Medulla oblongata (tissue), 1 donor: ENCODE results near the gene PKN2.
A peak's percentile ranks its signal among the peaks of the same experiment; 100 is the strongest.
"Not testable (repeated sequence)": the region's sequence is repeated elsewhere in the genome, so short reads cannot be mapped to it uniquely, and the experiment has no call there.

Source experiments
- DNase-seq: peaks from one replicate; pipeline ENCODE4 v3.0.0-alpha.2; 2015; ENCODE audit errors: extremely low spot score

Gene PKN2

GRCh38 chr1:88791192-88791591 is 107.1 kb downstream of the PKN2 start:
- no peak for DNase-seq

- DNase-seq: peak; percentile 48
Measured at GRCh38 chr1:88799491-88799890, 115.4 kb downstream of the PKN2 start.

- peak; percentile 43 for DNase-seq
Measured at GRCh38 chr1:88800382-88801051, 116.4 kb downstream of the PKN2 start.

DNA sequence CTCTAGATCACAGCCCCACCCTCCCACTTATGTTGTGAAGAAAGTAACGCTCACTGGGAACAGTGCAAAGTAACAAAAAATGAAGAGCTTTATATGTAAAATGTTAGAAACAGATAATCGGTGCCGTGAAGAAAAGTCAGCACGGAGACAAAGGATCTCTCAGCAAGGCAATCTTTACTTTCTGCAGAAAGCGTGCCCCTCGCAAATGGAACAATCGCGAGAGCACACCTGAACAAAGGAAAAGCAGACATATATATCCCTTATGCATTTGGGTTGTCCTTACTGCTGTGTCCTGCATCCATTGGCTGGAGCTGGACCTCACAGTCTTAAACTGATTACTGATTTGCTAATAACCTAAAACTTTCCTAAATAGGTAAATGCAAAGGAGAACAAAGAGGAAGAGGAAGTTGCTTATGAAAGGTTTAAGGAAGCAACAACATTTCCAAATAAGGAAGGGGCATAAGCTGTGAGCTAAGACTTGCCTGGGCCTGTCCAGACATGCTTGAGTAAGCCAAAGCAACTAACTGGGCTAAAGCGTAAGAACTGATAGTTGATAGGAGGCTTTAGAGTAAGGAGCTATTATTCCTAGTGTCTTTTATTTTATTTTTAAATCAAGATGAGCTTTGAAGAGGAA is 117.6 kb downstream of the PKN2 start:
- DNase-seq: no peak

GRCh38 chr1:88802404-88802803 is 118.3 kb downstream of the PKN2 start:
- no peak for DNase-seq

- no peak for DNase-seq
Measured at GRCh38 chr1:88802950-88803349, 118.9 kb downstream of the PKN2 start.

DNA sequence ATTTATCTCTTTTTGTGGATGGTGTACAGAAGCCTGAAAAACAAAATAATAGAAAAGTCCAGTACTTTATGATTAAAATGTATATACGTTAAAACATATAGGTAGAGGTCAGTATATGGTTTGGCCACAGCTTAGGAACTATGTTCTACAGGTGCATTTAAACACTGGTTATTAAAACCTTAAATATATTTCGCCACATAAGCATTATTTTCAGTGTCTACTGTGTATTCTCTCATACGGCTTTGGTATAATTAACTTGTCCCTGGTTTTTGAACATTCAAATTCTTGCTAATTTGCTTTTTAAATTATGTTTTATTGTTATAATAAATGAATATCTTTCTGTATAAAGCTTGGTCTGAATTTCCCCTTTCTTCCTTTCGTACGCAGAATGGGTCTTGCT is 119.4 kb downstream of the PKN2 start:
- DNase-seq: no peak

DNA sequence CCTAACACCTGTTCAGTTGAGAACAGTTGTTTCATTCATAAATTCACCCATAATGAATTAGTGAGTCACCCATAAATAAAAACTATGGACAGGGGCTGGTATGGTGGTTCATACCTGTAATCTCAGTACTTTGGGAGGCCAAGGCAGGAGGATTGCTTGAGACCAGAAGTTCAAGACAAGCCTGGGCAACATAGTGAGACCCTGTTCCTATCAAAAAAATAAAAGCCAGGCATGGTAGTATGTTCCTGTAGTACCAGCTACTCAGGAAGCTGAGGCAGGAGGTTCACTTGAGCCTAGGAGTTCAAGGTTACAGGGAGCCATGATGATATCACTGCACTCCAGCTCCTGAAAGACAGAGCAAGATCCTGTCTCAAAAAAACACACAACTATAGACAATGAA is 128.3 kb downstream of the PKN2 start:
- DNase-seq: no peak

DNA sequence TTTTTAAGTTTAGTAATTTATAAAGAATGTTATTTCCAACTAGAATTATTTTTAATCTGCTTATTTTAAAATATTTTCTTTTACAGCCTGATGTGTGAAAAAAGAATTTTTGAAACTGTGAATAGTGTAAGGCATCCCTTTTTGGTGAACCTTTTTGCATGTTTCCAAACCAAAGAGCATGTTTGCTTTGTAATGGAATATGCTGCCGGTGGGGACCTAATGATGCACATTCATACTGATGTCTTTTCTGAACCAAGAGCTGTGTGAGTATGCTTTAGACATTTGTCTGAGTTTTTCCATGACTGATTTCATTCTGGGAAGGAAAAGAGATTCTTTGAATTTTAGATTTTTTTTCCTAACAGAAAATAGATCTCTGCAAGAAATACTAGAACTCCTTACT is 129.4 kb downstream of the PKN2 start:
- DNase-seq: no peak

- not testable (repeated sequence) for DNase-seq
Measured at GRCh38 chr1:88819642-88820041, 135.6 kb downstream of the PKN2 start.

DNA sequence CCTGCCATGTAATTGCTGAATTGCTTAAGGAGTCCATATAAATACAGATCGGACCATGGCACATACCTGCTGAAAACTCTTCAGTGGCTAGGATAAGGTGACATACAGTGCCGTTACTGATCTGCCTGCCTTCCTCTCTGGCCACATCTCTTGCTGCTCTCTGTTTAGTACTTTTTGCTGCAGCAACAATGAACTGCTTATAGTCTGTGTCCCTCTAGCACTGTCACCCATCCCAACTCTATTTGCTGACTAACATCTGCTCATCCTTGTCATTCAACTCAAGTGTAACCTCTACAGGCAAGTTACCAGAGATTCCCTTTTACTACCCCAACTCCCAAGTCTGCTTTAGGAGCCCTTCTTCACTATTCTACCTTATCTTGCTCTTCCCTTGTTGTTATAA is 141.6 kb downstream of the PKN2 start:
- DNase-seq: peak; percentile 62

GRCh38 chr1:88847643-88848042 is 163.6 kb downstream of the PKN2 start:
- DNase-seq: no peak

- no peak for DNase-seq
Measured at GRCh38 chr1:88851303-88852063, 167.4 kb downstream of the PKN2 start.

DNA sequence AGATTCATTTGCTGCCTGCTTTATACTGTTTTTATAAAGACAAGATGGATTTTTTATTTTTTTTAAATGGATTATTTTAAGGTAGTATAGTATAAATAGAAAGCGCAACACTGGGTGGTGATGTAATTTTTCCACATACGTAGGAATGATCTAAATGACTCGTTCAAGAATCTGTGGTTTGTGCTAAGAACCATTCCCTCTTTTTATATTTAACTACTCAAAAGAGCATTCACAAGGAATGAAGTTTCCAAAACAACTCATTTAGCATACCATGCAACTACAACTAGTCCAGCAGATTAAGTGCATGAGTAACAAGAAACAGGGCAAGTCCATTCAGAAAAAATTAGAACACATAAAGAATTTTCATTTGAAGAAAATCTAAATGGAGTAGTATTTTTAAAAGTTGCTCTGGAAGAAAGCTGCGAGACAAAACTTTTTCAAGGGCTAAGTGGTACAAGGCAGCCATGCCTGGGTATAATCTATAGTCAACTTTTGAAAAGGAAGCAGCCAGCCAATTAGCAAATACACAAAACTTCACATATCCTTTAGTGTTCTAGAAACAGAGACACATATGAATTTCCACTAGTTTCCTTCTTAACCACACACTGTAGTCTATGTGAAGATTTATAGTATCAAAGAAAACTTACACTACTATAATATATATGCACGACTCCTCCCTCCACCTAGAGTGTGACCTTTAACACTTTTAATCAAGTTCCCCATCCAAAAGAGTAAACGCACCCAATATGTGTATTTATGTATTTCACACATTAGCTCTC is 183.9 kb downstream of the PKN2 start:
- DNase-seq: no peak

DNA sequence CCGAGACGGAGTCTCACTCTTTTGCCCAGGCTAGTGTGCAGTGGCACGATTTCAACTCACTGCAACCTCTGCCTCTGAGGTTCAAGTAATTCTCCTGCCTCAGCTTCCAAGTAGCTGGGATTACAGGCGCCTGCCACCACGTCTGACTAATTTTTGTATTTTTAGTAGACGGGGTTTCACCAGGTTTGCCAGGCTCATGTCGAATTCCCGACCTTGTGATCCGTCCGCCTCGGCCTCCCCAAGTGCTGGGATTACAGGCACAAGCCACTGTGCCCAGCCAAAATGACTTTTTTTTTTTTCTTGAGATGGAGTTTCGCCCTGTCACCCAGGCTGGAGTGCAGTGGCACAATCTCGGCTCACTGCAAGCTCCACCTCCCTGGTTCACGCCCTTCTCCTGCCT is 185.6 kb downstream of the PKN2 start:
- DNase-seq: not testable (repeated sequence)

DNA sequence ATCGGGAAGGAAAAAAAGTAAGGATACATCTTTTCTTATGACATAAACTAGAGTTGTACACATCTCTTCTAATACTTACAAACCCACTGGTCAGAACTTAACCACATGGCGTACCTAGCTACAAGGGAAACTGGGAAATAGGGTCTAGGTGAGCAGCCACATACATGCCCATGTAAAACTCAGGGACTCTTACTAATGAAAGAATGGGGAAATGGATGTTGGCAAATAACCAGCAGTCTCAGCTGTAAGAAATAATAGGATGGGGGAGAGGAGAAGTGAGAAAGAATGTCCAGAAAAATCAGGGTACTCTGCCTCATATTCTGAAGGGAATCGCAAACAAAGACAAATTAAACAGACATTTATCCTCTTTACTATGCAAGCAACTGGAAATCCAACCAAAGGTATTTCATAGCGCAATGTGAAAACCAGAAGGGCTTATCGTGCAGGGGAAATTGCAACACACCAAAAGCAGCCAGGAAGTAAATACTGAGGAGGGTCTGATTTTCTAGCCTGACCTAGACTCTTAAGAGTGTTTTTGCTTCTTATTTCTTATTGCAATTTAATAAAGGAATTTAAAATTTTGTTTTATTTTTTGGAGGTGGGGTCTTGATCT is 189.8 kb downstream of the PKN2 start:
- peak; percentile 29 for DNase-seq

GRCh38 chr1:88875595-88875994 is 191.5 kb downstream of the PKN2 start:
- no peak for DNase-seq

- DNase-seq: no peak
Measured at GRCh38 chr1:88876573-88877365, 192.7 kb downstream of the PKN2 start.

DNA sequence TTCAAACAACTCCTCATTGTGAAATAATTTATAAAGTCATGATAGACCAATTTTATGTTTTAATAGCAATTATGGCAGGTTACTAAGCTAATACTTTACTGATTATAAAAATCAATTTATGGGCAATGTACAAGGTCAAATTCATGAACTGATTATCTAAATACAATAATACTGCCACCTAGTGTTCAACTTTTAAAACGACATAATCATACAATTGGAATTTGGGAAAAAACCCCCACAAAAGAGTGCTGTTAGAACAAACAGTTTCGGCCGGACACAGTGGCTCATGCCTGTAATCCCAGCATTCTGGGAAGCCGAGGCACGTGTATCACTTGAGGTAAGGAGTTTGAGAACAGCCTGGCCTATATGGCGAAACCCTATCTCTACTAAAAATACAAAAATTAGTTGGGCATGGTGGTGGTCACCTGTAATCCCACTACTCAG is 193.3 kb downstream of the PKN2 start:
- DNase-seq: peak; percentile 19

DNA sequence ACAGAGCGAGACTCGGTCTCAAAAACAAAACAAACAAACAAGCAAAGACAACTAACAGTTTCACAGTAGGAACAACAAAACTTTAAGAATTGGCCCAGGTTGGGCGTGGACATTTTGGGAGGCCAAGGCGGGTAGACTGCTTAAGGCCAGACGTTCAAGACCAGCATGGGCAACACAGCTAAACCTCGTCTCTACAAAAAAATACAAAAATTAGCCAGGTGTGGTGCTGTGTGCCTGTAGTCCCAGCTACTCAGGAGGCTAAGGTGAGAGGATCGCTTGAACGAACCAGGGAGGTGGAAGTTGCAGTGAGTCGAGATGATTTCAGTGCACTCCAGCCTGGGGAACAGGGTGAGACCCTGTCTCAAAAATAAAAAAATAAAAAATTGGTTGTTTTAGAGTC is 193.8 kb downstream of the PKN2 start:
- no peak for DNase-seq

- DNase-seq: no peak
Measured at GRCh38 chr1:88878731-88879130, 194.7 kb downstream of the PKN2 start.
